ENCODE data around the gene COX4I2. TPM values are rescaled to one million over a fixed set of nuclear protein-coding genes. Genes with fewer than 3 reads are reported as not detected.
"Not testable (repeated sequence)": the region's sequence is repeated elsewhere in the genome, so short reads cannot be mapped to it uniquely, and the experiment has no call there.

The COX4I2 gene
- polyA plus RNA-seq, 1 experiment: not detected

DNA sequence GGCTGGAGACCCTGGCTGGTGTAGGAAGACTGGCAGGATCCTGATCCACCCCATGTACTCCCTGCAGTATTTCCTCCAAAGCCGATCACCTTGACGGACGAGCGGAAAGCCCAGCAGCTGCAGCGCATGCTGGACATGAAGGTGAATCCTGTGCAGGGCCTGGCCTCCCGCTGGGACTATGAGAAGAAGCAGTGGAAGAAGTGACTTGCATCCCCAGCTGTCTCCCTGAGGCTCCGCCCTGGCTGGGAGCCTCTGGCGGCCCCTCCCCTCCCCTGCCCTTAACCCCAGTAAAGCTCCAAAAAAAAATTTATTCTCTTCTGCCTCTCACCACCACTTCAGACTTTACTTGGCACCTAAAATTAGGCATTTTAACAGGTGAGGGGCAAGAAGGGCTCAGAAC, 7.0 kb downstream of the COX4I2 start:
- Histone ChIP-seq H3K4me3 (ENCODE audit: low read depth, low read length) (no peak overlapping the region), H3K36me3 (ENCODE audit: control insufficient read depth, insufficient read depth, low read length) (no peaks in the 10 kb centered on the region), H3K27me3 (ENCODE audit: control insufficient read depth, insufficient read depth, low read length) (peaks cover 1% of the 10 kb centered on the region; the same call in 1 of the 2 replicates)
- DNase-seq (ENCODE audit: low read depth): no peak
- TF ChIP-seq, protein P1, sequence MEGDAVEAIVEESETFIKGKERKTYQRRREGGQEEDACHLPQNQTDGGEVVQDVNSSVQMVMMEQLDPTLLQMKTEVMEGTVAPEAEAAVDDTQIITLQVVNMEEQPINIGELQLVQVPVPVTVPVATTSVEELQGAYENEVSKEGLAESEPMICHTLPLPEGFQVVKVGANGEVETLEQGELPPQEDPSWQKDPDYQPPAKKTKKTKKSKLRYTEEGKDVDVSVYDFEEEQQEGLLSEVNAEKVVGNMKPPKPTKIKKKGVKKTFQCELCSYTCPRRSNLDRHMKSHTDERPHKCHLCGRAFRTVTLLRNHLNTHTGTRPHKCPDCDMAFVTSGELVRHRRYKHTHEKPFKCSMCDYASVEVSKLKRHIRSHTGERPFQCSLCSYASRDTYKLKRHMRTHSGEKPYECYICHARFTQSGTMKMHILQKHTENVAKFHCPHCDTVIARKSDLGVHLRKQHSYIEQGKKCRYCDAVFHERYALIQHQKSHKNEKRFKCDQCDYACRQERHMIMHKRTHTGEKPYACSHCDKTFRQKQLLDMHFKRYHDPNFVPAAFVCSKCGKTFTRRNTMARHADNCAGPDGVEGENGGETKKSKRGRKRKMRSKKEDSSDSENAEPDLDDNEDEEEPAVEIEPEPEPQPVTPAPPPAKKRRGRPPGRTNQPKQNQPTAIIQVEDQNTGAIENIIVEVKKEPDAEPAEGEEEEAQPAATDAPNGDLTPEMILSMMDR (IDR thresholded peaks at IDR 0.05; ENCODE audit: insufficient read depth, low read depth, low read length): no peak
- ChIA-PET POLR2A (no interaction called here), CTCF (interaction anchor here (0.5 to 2.8 kb wide), 3 partner anchors 11 to 187 kb away, joined by 4 to 23 read pairs (median 12); no protein-coding TSS in a partner anchor)

DNA sequence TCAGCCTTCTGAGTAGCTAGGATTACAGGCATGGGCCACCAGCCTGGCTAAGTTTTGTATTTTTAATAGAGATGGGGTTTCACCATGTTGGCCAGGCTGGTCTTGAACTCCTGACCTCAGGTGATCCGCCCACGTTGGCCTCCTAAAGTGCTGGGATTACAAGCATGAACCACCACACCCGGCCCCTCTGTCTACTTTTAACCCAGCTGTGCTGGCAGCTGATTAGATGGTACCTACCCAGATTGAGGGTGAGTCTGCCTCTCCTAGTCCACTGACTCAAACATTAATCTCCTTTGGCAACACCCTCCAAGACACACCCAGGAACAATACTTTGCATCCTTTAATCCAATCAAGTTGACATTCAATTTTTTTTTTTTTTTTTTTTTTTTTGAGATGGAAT, 10.4 kb downstream of the COX4I2 start:
- CTCF ChIA-PET: interaction anchor here (1.4 to 4.0 kb wide), 4 partner anchors 11 to 76 kb away, joined by 3 to 21 read pairs (median 12); no protein-coding TSS in a partner anchor
- POLR2A ChIA-PET; DNase-seq (ENCODE audit: low read depth); H3K4me3 ChIP-seq (ENCODE audit: low read depth, low read length); H3K27me3 ChIP-seq (ENCODE audit: control insufficient read depth, insufficient read depth, low read length); H3K36me3 ChIP-seq (ENCODE audit: control insufficient read depth, insufficient read depth, low read length): not testable (repeated sequence)

DNA sequence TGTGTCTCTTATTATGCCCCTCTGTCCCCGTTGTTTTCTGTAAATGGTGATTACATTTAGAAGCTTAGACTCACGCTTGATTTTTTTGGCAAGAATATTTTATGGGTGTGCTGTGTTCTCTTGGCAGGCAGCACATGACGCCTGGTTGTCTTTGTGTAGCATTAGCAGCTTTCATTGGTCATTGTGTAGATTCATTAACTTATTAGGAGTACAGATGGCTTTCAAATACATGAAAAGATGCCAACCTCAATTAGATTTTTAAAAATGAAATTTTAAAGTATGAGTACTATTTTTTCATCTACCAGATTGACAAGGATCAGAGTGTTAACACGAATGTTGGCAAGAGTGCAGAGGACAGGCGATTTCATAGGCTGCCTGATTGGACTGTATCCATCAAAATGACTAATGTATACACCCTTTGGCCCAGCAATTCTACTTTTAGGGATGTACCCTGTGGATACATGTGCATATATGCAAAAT, 15.2 kb downstream of the COX4I2 start:
- Histone ChIP-seq H3K27me3 (ENCODE audit: control insufficient read depth, insufficient read depth, low read length) (no peaks in the 10 kb centered on the region), H3K4me3 (ENCODE audit: low read depth, low read length) (no peak overlapping the region), H3K36me3 (ENCODE audit: control insufficient read depth, insufficient read depth, low read length) (no peaks in the 10 kb centered on the region)
- TF ChIP-seq, protein P1 (IDR thresholded peaks at IDR 0.05; ENCODE audit: insufficient read depth, low read depth, low read length): no peak
- DNase-seq (ENCODE audit: low read depth): peak; percentile 39
- ChIA-PET CTCF (interaction anchor here (0.8 to 5.9 kb wide), 3 partner anchors 9 to 40 kb away, joined by 3 to 33 read pairs (median 13); no protein-coding TSS in a partner anchor), POLR2A (no interaction called here)

DNA sequence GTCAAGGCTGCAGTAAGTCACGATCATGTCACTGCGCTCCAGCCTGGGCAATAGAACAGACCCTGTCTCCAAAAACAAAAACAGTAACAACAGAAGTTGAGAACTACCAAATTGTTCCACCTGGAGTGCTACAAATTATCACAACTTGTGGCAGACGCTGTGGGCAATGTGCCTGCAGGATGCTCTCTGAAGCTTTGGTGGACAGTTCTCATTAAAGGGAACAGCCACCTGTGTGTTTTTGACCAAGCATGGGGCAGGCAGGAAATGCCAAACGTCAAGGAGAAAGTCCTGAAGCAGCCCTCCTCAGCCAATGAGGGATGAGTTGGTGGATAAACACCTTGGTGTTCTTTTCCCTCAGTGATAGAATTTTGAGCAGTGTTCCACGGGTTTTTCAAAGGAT, 15.8 kb downstream of the COX4I2 start:
- TF ChIP-seq, protein P1 (IDR thresholded peaks at IDR 0.05; ENCODE audit: insufficient read depth, low read depth, low read length): no peak
- CTCF ChIA-PET: interaction anchor here (0.8 to 5.9 kb wide), 4 partner anchors 8 to 70 kb away, joined by 3 to 33 read pairs (median 8); no protein-coding TSS in a partner anchor
- POLR2A ChIA-PET: no interaction called here
- Histone ChIP-seq H3K4me3 (ENCODE audit: low read depth, low read length) (no peak overlapping the region), H3K36me3 (ENCODE audit: control insufficient read depth, insufficient read depth, low read length) (no peaks in the 10 kb centered on the region), H3K27me3 (ENCODE audit: control insufficient read depth, insufficient read depth, low read length) (no peaks in the 10 kb centered on the region)
- DNase-seq (ENCODE audit: low read depth): no peak

DNA sequence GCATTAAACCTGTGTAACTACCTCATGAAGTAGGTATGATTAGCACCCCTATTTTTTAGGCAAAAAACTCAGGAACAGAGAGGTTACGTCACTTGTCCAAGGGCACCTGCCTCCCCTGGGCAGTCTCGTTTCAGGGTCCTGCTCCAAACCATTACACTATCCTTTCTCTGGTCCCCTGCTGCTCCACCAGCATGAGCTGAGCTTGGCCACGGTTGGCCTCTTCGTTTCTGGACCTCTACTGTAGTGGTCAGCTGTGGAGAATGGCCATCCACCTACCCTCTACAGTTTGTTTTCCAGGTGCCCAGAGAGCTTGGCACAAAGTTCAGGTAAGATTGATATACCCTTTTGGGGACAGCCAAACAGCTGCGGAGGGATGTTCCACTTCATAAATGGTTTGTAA, 16.8 kb downstream of the COX4I2 start:
- H3K4me3 ChIP-seq (ENCODE audit: low read depth, low read length): no peak overlapping the region
- CTCF ChIA-PET: interaction anchor here (1.0 to 5.9 kb wide), 3 partner anchors 21 to 70 kb away, joined by 3 to 33 read pairs (median 8); no protein-coding TSS in a partner anchor
- no peaks in the 10 kb centered on the region for H3K27me3 ChIP-seq (ENCODE audit: control insufficient read depth, insufficient read depth, low read length)
- POLR2A ChIA-PET: no interaction called here
- TF ChIP-seq, protein P1 (IDR thresholded peaks at IDR 0.05; ENCODE audit: insufficient read depth, low read depth, low read length): no peak
- DNase-seq (ENCODE audit: low read depth): no peak
- no peaks in the 10 kb centered on the region for H3K36me3 ChIP-seq (ENCODE audit: control insufficient read depth, insufficient read depth, low read length)
